WTC11 (cell line): ENCODE data around the gene FAM53A. TPM values are rescaled to one million over a fixed set of nuclear protein-coding genes. Genes with fewer than 3 reads are reported as not detected.

Experiments
- ATAC-seq: fragments of 200-7000 bp; cut with Tn5 transposase; 2 replicates; pipeline ENCODE4 v1.10.0; 2021; ENCODE audit warnings: mild to moderate bottlenecking, moderate library complexity
- CTCF ChIA-PET: fragments of 300-600 bp; sonication (Branson Sonifier 250); formaldehyde crosslinking; loops from one replicate; lab custom pipeline; 2021; ENCODE audit warnings: antibody characterized with exemption; lab: Charles Lee
- POLR2A ChIA-PET: fragments of 350-600 bp; sonication (Branson Sonifier 250); formaldehyde crosslinking; loops from one replicate; lab custom pipeline; 2021; ENCODE audit warnings: antibody characterized with exemption; lab: Charles Lee
- DNase-seq: peaks from one replicate; pipeline ENCODE4 v3.0.0; 2021; ENCODE audit warnings: low spot score
- H3K27ac Mint-ChIP-seq: 2 replicates; pipeline ENCODE4 v1.8.0; 2021; ENCODE audit warnings: mixed read lengths
- H3K27me3 Mint-ChIP-seq: 2 replicates; pipeline ENCODE4 v1.8.0; 2021; ENCODE audit warnings: low read depth, mild to moderate bottlenecking, moderate library complexity, mixed read lengths
- H3K36me3 Mint-ChIP-seq: 2 replicates; pipeline ENCODE4 v1.8.0; 2021; ENCODE audit warnings: mixed read lengths
- H3K4me1 Mint-ChIP-seq: 2 replicates; pipeline ENCODE4 v1.8.0; 2022; ENCODE audit warnings: mixed read lengths
- H3K4me3 Mint-ChIP-seq: 2 replicates; pipeline ENCODE4 v1.8.0; 2021; ENCODE audit warnings: mild to moderate bottlenecking, moderate library complexity, mixed read lengths
- H3K9me3 Mint-ChIP-seq: 2 replicates; pipeline ENCODE4 v1.8.0; 2021; ENCODE audit warnings: mixed read lengths
- ATF1 ChIP-seq: sonication (generic); formaldehyde crosslinking; IDR thresholded peaks from 2 replicates; pipeline ENCODE4 v1.8.1; 2023; ENCODE audit warnings: mild to moderate bottlenecking, moderate library complexity, missing genetic modification reagents
- ATF6 ChIP-seq: sonication (generic); formaldehyde crosslinking; IDR thresholded peaks from 2 replicates; pipeline ENCODE4 v1.8.1; 2023; ENCODE audit warnings: mild to moderate bottlenecking, missing genetic modification reagents
- ELF4 ChIP-seq: sonication (generic); formaldehyde crosslinking; IDR thresholded peaks from 2 replicates; pipeline ENCODE4 v1.8.1; 2022; ENCODE audit warnings: low read depth, mild to moderate bottlenecking, moderate library complexity, missing genetic modification reagents
- EMX1 ChIP-seq: fragments of 250-450 bp; sonication (Bioruptor Pico); IDR thresholded peaks from 2 replicates; pipeline ENCODE4 v1.8.0; 2021; ENCODE audit warnings: mild to moderate bottlenecking
- FOXK1 ChIP-seq: sonication (generic); formaldehyde crosslinking; IDR thresholded peaks from 2 replicates; pipeline ENCODE4 v1.8.0; 2022; ENCODE audit warnings: mild to moderate bottlenecking, moderate library complexity, missing genetic modification reagents
- IRF2 ChIP-seq: sonication (generic); formaldehyde crosslinking; IDR thresholded peaks from 2 replicates; pipeline ENCODE4 v1.8.0; 2022; ENCODE audit warnings: low read depth, missing genetic modification reagents, borderline replicate concordance
- MLX ChIP-seq: sonication (generic); formaldehyde crosslinking; IDR thresholded peaks from 2 replicates; pipeline ENCODE4 v1.8.1; 2023; ENCODE audit warnings: mild to moderate bottlenecking, missing genetic modification reagents, moderate library complexity
- SMAD4 ChIP-seq: sonication (generic); formaldehyde crosslinking; IDR thresholded peaks from 2 replicates; pipeline ENCODE4 v1.8.0; 2022; ENCODE audit warnings: mild to moderate bottlenecking, missing genetic modification reagents
- TP53 ChIP-seq: sonication (generic); formaldehyde crosslinking; IDR thresholded peaks from 2 replicates; pipeline ENCODE4 v1.8.1; 2023; ENCODE audit warnings: mild to moderate bottlenecking, missing genetic modification reagents
- ZNF138 ChIP-seq: sonication (generic); formaldehyde crosslinking; conservative IDR thresholded peaks from 2 replicates; pipeline ENCODE4 v1.8.1; 2022; ENCODE audit warnings: mild to moderate bottlenecking, moderate library complexity, missing genetic modification reagents
- ZNF416 ChIP-seq: fragments of 250-450 bp; sonication (Bioruptor Pico); IDR thresholded peaks from 2 replicates; pipeline ENCODE4 v1.9.0; 2021; ENCODE audit warnings: mild to moderate bottlenecking, inconsistent platforms
- ZNF423 ChIP-seq: fragments of 250-450 bp; sonication (Bioruptor Pico); IDR thresholded peaks from 2 replicates; pipeline ENCODE4 v2.1.2; 2022; ENCODE audit warnings: mild to moderate bottlenecking, moderate library complexity
- total RNA-seq: library from RNA; stranded (reverse); gene quantifications from 3 replicates; pipeline ENCODE4 v1.2.3, GENCODE V29; 2021
- TF ChIP-seq, protein P1 (sequence below): fragments of 250-450 bp; sonication (Bioruptor Pico); IDR thresholded peaks from 2 replicates; pipeline ENCODE4 v1.9.0; 2021; ENCODE audit warnings: mild to moderate bottlenecking
- TF ChIP-seq, protein P2 (sequence below): sonication (generic); formaldehyde crosslinking; IDR thresholded peaks from 2 replicates; pipeline ENCODE4 v1.8.0; 2022; ENCODE audit warnings: missing genetic modification reagents
- TF ChIP-seq, protein P3 (sequence below): fragments of 250-450 bp; sonication (Bioruptor Pico); IDR thresholded peaks from 2 replicates; pipeline ENCODE4 v1.9.0; 2021; ENCODE audit warnings: mild to moderate bottlenecking
- TF ChIP-seq, protein P4 (sequence below): sonication (generic); formaldehyde crosslinking; IDR thresholded peaks from 2 replicates; pipeline ENCODE4 v1.8.1; 2022; ENCODE audit warnings: mild to moderate bottlenecking, missing genetic modification reagents, moderate library complexity, borderline replicate concordance

The FAM53A gene
- total RNA-seq, 1 experiment from 2014 or later = 2.9 TPM

DNA sequence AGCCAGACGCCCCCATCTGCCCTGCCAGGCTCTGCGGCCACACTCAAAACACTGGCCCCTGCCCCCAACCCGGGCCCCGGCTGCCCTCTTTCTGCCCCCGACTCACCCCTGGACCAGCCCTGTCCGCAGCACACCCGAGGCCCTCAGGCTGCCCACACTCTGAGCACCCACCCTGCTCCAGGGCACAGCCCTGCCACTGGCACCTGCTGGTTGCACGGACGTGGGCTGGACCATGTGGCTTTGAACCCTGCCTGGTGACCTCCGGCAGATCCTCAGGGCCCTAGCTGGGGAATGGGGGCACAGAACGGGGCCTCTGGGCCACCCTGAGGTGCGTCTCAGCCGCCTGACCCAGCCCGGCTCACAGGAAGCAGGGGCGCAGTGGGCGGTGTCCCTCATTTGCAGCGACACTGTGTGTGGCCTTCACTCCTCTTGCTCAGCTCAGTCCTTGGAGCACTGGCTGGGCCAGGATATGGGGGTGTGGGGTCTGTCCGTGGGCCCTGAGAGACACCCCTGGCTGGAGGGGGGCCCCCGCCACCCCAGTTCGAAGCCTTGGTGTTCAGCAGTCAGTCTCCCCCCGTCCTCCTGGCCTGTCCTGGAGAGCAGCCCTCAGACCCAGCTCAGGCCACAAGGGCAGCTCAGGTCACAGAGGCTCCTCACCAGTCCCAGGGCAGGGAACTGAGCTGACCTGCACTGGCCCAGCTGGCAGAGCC is 73.2 kb downstream of the FAM53A start (continued):
- TF ChIP-seq, protein P1, sequence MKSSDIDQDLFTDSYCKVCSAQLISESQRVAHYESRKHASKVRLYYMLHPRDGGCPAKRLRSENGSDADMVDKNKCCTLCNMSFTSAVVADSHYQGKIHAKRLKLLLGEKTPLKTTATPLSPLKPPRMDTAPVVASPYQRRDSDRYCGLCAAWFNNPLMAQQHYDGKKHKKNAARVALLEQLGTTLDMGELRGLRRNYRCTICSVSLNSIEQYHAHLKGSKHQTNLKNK (CRISPR knock-in tag) = no peak
- no peak for TF ChIP-seq ZNF416

GRCh38 chr4:1609901-1610790 is 74.0 kb downstream of the FAM53A start:
- TF ChIP-seq ZNF138 (CRISPR knock-in tag) (no peak), ATF6 (CRISPR knock-in tag) (no peak), ZNF423 (CRISPR knock-in tag) (no peak)
- TF ChIP-seq, protein P2, sequence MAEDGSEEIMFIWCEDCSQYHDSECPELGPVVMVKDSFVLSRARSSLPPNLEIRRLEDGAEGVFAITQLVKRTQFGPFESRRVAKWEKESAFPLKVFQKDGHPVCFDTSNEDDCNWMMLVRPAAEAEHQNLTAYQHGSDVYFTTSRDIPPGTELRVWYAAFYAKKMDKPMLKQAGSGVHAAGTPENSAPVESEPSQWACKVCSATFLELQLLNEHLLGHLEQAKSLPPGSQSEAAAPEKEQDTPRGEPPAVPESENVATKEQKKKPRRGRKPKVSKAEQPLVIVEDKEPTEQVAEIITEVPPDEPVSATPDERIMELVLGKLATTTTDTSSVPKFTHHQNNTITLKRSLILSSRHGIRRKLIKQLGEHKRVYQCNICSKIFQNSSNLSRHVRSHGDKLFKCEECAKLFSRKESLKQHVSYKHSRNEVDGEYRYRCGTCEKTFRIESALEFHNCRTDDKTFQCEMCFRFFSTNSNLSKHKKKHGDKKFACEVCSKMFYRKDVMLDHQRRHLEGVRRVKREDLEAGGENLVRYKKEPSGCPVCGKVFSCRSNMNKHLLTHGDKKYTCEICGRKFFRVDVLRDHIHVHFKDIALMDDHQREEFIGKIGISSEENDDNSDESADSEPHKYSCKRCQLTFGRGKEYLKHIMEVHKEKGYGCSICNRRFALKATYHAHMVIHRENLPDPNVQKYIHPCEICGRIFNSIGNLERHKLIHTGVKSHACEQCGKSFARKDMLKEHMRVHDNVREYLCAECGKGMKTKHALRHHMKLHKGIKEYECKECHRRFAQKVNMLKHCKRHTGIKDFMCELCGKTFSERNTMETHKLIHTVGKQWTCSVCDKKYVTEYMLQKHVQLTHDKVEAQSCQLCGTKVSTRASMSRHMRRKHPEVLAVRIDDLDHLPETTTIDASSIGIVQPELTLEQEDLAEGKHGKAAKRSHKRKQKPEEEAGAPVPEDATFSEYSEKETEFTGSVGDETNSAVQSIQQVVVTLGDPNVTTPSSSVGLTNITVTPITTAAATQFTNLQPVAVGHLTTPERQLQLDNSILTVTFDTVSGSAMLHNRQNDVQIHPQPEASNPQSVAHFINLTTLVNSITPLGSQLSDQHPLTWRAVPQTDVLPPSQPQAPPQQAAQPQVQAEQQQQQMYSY (CRISPR knock-in tag) = no peak
- DNase-seq (no peak), ATAC-seq (no peak)
- H3K27me3 Mint-ChIP-seq = no peaks in the 10 kb centered on the region
- ChIA-PET POLR2A (no interaction called here), CTCF (interaction anchor here (1.0 to 1.6 kb wide), 2 partner anchors 20 to 51 kb away, joined by 4 to 5 read pairs; no protein-coding TSS in a partner anchor)
- H3K27ac Mint-ChIP-seq = no peak overlapping the region
- H3K4me1 Mint-ChIP-seq = no peaks in the 10 kb centered on the region; the same call in 1 of the 2 replicates
- H3K9me3 Mint-ChIP-seq = no peaks in the 10 kb centered on the region
- no peaks in the 10 kb centered on the region for H3K36me3 Mint-ChIP-seq
- no peak overlapping the region for H3K4me3 Mint-ChIP-seq

GRCh38 chr4:1608821-1609500 is 75.2 kb downstream of the FAM53A start:
- no peaks in the 10 kb centered on the region for H3K4me1 Mint-ChIP-seq
- no peaks in the 10 kb centered on the region for H3K36me3 Mint-ChIP-seq
- no peaks in the 10 kb centered on the region for H3K27me3 Mint-ChIP-seq
- peak; percentile 21; the same call in 1 of the 2 replicates for ATAC-seq
- H3K27ac Mint-ChIP-seq = no peak overlapping the region
- POLR2A ChIA-PET = no interaction called here
- CTCF ChIA-PET = no interaction called here
- no peak for DNase-seq
- H3K9me3 Mint-ChIP-seq = no peaks in the 10 kb centered on the region
- no peak overlapping the region for H3K4me3 Mint-ChIP-seq
- TF ChIP-seq SMAD4 (no peak), EMX1 (no peak), MLX (CRISPR knock-in tag) (no peak), TP53 (CRISPR knock-in tag) (no peak), ATF1 (CRISPR knock-in tag) (no peak), IRF2 (CRISPR knock-in tag) (no peak), FOXK1 (CRISPR knock-in tag) (no peak), ELF4 (no peak)
- TF ChIP-seq, protein P3, sequence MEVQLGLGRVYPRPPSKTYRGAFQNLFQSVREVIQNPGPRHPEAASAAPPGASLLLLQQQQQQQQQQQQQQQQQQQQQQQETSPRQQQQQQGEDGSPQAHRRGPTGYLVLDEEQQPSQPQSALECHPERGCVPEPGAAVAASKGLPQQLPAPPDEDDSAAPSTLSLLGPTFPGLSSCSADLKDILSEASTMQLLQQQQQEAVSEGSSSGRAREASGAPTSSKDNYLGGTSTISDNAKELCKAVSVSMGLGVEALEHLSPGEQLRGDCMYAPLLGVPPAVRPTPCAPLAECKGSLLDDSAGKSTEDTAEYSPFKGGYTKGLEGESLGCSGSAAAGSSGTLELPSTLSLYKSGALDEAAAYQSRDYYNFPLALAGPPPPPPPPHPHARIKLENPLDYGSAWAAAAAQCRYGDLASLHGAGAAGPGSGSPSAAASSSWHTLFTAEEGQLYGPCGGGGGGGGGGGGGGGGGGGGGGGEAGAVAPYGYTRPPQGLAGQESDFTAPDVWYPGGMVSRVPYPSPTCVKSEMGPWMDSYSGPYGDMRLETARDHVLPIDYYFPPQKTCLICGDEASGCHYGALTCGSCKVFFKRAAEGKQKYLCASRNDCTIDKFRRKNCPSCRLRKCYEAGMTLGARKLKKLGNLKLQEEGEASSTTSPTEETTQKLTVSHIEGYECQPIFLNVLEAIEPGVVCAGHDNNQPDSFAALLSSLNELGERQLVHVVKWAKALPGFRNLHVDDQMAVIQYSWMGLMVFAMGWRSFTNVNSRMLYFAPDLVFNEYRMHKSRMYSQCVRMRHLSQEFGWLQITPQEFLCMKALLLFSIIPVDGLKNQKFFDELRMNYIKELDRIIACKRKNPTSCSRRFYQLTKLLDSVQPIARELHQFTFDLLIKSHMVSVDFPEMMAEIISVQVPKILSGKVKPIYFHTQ (CRISPR knock-in tag) = no peak
- TF ChIP-seq, protein P4, sequence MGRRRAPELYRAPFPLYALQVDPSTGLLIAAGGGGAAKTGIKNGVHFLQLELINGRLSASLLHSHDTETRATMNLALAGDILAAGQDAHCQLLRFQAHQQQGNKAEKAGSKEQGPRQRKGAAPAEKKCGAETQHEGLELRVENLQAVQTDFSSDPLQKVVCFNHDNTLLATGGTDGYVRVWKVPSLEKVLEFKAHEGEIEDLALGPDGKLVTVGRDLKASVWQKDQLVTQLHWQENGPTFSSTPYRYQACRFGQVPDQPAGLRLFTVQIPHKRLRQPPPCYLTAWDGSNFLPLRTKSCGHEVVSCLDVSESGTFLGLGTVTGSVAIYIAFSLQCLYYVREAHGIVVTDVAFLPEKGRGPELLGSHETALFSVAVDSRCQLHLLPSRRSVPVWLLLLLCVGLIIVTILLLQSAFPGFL = no peak
